Sigmoid colon (tissue), 3 donors: ENCODE measurements around the gene RELN.

Experiments used
- CTCF ChIP-seq, 4 experiments: fragments of 450-650 bp in 3 of 4; fragments of 200-600 bp in 1 of 4; IDR thresholded peaks; one replicate each; pipeline ENCODE4 v1.5.1; 2016 to 2019; ENCODE audit warnings: antibody characterized with exemption in 4 of 4, mild to moderate bottlenecking in 3 of 4, moderate library complexity in 2 of 4
- POLR2A ChIP-seq, 2 donors: fragments of 450-650 bp; IDR thresholded peaks; one replicate each; pipeline ENCODE4 v1.6.1; 2016; ENCODE audit warnings: antibody characterized with exemption in 2 of 2, mild to moderate bottlenecking in 2 of 2, moderate library complexity in 2 of 2

GRCh38 chr7:103702982-103703381, 286.5 kb downstream of the RELN start:
- TF ChIP-seq CTCF (IDR thresholded peaks at IDR 0.05), result no peak
- TF ChIP-seq POLR2A (IDR thresholded peaks at IDR 0.05), result no peak
